DOHH2 (cell line): ENCODE results near the gene PAEP.

Experiments used
- H3F3A ChIP-seq: fragments of 200-600 bp; sonication (generic), shearing (Covaris generic); 2 replicates; pipeline ENCODE4 v1.6.0; 2016; ENCODE audit warnings: antibody characterized with exemption, mild to moderate bottlenecking; ENCODE audit not compliant: control insufficient read depth, insufficient read depth
- H3K27ac ChIP-seq: fragments of 200-600 bp; sonication (generic); 2 replicates; pipeline ENCODE4 v1.5.1; 2014; ENCODE audit warnings: low read depth, mild to moderate bottlenecking, low read length, moderate library complexity
- H3K27me3 ChIP-seq: fragments of 200-600 bp; sonication (generic); 2 replicates; pipeline ENCODE4 v1.6.1; 2014; ENCODE audit warnings: mild to moderate bottlenecking, low read length, mixed read lengths; ENCODE audit not compliant: control insufficient read depth
- H3K36me3 ChIP-seq: fragments of 200-600 bp; sonication (generic); 2 replicates; pipeline ENCODE4 v1.6.1; 2014; ENCODE audit warnings: mild to moderate bottlenecking, low read length, moderate library complexity, mixed read lengths; ENCODE audit not compliant: control insufficient read depth
- H3K4me1 ChIP-seq: fragments of 200-600 bp; sonication (generic); 2 replicates; pipeline ENCODE4 v1.6.1; 2014; ENCODE audit warnings: mild to moderate bottlenecking, low read length, mixed read lengths; ENCODE audit not compliant: control insufficient read depth
- H3K4me2 ChIP-seq: fragments of 200-600 bp; sonication (generic); 2 replicates; pipeline ENCODE4 v1.6.0; 2014; ENCODE audit warnings: mild to moderate bottlenecking, low read length, moderate library complexity
- H3K4me3 ChIP-seq: fragments of 200-600 bp; sonication (generic); 2 replicates; pipeline ENCODE4 v1.5.1; 2014; ENCODE audit warnings: mild to moderate bottlenecking, low read length, mixed read lengths
- H3K79me2 ChIP-seq: fragments of 200-600 bp; sonication (generic); 2 replicates; pipeline ENCODE4 v1.6.1; 2014; ENCODE audit warnings: mild to moderate bottlenecking, low read length, mixed read lengths; ENCODE audit not compliant: control insufficient read depth
- H3K9me2 ChIP-seq: fragments of 200-600 bp; sonication (generic); replicated peaks from 2 replicates; pipeline ENCODE4 v1.6.1; 2014; ENCODE audit warnings: mild to moderate bottlenecking, low read length, mixed read lengths; ENCODE audit not compliant: control insufficient read depth
- H3K9me3 ChIP-seq: fragments of 200-600 bp; sonication (generic); 2 replicates; pipeline ENCODE4 v1.6.1; 2014; ENCODE audit warnings: antibody characterized with exemption, low read length, mixed read lengths; ENCODE audit not compliant: control insufficient read depth, insufficient read depth
- H4K20me1 ChIP-seq: fragments of 200-600 bp; sonication (generic); 2 replicates; pipeline ENCODE4 v1.6.0; 2014; ENCODE audit warnings: low read depth, mild to moderate bottlenecking, antibody characterized with exemption, low read length, moderate library complexity; ENCODE audit not compliant: control insufficient read depth, insufficient read depth
- CTCF ChIP-seq: fragments of 200-600 bp; sonication (generic); IDR thresholded peaks from one replicate; pipeline ENCODE4 v1.5.1; 2014; ENCODE audit warnings: antibody characterized with exemption, mild to moderate bottlenecking, low read depth, low read length; ENCODE audit not compliant: poor library complexity, severe bottlenecking
- EZH2phosphoT487 ChIP-seq: fragments of 200-600 bp; sonication (generic); IDR thresholded peaks from 2 replicates; pipeline ENCODE4 v1.6.1; 2017; ENCODE audit warnings: borderline replicate concordance, mild to moderate bottlenecking, antibody characterized with exemption, low read length, moderate library complexity, mixed read lengths

PAEP gene

GRCh38 chr9:135590486-135591079, 29.0 kb downstream of the PAEP start:
- no peak overlapping the region for H3K27ac ChIP-seq
- no peak overlapping the region for H3K4me2 ChIP-seq
- H3K27me3 ChIP-seq, result peaks cover 4% of the 10 kb centered on the region
- no peaks in the 10 kb centered on the region for H3K9me3 ChIP-seq
- no peaks in the 10 kb centered on the region for H3F3A ChIP-seq
- H3K79me2 ChIP-seq, result no peaks in the 10 kb centered on the region
- no peaks in the 10 kb centered on the region for H3K36me3 ChIP-seq
- H3K9me2 ChIP-seq, result no peaks in the 10 kb centered on the region
- no peak for TF ChIP-seq CTCF
- TF ChIP-seq EZH2phosphoT487, result no peak
- H4K20me1 ChIP-seq, result no peaks in the 10 kb centered on the region
- H3K4me3 ChIP-seq, result no peak overlapping the region
- no peaks in the 10 kb centered on the region for H3K4me1 ChIP-seq

DNA sequence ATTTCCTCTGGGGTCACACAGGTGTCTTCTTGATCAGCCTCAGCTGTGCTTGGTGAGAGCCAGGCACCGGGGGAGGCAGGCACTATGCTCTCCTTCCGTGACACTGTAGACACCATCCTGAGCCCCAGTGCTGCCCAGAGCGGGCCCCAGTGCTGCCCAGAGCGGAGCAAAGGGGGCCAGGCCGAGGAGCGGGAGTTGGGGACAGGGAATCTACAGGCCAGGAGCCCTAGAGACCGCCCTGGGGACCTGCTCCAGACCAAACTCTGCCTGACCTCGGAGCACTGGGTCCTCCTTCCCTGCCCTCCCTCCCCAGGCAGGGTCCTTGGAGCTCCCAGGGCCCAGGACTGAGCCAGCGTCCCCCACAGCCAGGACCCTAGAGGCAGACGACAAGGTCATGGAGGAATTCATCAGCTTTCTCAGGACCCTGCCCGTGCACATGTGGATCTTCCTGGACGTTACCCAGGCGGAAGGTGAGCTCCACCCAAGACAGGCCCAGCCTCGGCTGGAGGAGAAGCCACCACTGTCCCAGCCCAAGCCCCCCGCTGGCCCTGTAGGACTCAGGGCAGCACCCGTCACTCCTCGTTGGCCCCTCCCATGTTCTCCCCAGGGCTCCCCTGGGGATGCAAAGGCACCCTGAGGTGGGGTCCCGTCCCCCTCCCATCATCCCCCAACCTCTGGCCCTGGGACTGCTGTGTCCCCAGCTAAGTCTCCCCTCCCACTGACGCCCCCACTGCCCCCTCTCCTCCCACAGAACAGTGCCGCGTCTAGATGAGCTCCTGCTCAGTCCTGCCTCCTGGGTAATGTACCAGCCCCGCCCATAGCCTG, 30.2 kb downstream of the PAEP start:
- TF ChIP-seq CTCF, result no peak
- TF ChIP-seq EZH2phosphoT487, result no peak

GRCh38 chr9:135592331-135592590, 30.7 kb downstream of the PAEP start:
- Histone ChIP-seq H3K9me2 (no peaks in the 10 kb centered on the region), H3K9me3 (no peaks in the 10 kb centered on the region), H3K79me2 (no peaks in the 10 kb centered on the region), H4K20me1 (no peaks in the 10 kb centered on the region), H3K27ac (no peak overlapping the region), H3F3A (no peaks in the 10 kb centered on the region), H3K36me3 (no peaks in the 10 kb centered on the region), H3K4me3 (no peak overlapping the region), H3K4me2 (no peak overlapping the region), H3K4me1 (no peaks in the 10 kb centered on the region), H3K27me3 (peaks cover 4% of the 10 kb centered on the region)
- TF ChIP-seq EZH2phosphoT487 (no peak), CTCF (no peak)

More for the DNA sequence above, 30.2 kb downstream of the PAEP start:
- Histone ChIP-seq H3K9me3 (no peaks in the 10 kb centered on the region), H3K4me1 (no peaks in the 10 kb centered on the region), H3K79me2 (no peaks in the 10 kb centered on the region), H4K20me1 (no peaks in the 10 kb centered on the region), H3K9me2 (no peaks in the 10 kb centered on the region), H3K27me3 (peaks cover 4% of the 10 kb centered on the region), H3F3A (no peaks in the 10 kb centered on the region), H3K4me3 (no peak overlapping the region), H3K27ac (no peak overlapping the region), H3K36me3 (no peaks in the 10 kb centered on the region), H3K4me2 (no peak overlapping the region)
